ENCODE results near the gene CDT1.

The CDT1 gene

DNA sequence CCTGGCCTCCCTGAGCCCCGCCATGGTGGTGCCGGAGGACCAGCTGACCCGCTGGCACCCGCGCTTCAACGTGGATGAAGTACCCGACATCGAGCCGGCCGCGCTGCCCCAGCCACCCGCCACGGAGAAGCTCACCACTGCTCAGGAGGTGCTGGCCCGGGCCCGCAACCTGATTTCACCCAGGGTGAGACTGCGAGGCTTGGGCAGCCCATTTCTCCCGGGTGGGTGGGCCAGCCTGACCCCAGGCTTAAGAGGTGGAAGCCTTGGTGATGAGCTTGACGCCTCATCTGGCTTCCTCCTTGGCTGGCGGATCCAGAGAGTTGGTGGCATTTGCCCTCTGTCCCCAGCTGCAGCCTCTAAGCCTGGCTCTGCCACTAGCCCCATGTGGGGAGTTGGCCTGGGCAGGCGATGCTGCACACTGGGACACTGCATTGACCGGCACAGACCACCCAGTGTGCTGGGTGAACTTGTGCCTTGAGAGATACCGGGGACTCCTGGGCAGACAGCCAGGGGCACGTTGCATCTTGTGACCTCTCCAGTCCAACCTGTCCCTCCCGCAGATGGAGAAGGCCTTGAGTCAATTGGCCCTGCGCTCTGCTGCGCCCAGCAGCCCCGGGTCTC is 3.0 kb downstream of the CDT1 start:
- no peak for DNase-seq

DNA sequence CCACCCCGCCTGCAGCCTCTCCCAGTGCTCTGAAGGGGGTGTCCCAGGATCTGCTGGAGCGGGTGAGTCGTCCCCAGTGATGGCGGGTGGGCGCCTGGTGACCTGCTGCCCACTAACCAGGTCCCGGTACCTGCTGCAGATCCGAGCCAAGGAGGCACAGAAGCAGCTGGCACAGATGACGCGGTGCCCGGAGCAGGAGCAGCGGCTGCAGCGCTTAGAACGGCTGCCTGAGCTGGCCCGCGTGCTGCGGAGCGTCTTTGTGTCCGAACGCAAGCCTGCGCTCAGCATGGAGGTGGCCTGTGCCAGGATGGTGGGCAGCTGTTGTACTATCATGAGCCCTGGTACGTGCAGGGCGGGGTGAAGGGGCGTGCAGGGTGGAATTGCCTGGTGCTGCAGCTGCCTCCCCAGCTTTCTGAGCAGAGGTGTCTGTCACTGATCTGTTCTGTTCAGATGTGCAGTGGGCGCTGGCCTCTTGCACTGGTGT is 3.6 kb downstream of the CDT1 start:
- no peak for DNase-seq

DNA sequence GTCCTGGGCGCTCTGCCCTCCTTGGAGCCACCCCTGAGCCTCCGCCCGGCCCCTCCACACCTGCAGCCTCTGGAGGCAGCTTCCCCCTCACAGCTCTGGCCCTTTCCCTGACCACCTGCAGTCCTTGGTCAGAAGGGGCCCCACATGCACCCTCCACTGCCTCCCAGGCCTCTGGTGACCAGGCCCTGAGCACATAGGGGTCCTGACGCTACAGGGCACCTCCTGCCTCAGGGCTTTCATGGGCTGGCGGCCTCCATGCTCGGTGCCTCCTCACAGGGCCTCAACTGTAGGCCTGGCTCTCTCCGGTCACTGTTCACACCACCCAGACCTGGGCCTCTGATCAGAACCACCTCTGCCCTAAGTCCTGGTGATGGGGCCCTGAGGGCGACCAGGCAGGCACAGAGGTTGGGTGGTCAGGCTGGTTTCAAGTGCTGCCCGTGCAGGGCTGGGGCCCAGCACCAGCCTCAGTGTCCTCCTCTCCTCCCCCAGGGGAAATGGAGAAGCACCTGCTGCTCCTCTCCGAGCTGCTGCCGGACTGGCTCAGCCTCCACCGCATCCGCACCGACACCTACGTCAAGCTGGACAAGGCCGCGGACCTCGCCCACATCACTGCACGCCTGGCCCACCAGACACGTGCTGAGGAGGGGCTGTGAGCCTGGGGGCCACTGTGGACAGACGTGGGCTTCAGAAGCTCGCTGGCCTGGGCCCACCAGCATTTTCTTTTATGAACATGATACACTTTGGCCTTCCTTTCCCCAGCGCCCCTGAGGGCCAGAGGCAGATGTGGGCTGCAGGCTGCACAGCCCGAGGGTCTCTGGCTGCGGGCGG is 4.3 kb downstream of the CDT1 start:
- DNase-seq: no peak

DNA sequence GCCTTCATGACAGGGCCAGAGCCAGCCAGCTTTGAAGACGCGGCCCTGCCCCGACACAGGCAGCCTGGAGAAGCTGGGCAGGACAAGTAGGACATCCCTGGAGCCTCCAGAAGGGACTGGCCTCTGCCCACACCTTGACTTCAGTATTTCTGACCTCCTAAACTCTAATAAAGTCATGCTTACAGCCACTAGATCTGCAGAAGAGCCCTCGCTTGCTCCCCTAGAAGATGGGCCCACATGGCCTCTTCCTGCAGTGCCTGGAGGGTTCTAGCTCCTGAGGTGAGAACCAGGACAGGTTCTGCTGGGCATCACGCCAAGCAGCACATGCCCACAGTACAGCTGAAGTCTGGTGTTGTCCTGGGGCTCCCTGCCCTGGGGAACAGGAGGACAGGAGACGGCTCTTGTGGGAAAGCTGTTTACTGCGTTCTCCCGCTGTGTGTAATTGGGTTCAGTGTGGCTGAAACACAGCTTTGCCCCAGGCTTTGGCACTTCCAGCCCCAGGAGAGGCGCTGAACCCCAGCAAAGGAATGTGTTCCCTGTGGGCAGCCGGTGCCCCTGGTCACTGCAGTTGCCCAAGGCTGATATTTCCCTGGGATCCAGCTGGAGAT is 5.6 kb downstream of the CDT1 start:
- DNase-seq: no peak

DNA sequence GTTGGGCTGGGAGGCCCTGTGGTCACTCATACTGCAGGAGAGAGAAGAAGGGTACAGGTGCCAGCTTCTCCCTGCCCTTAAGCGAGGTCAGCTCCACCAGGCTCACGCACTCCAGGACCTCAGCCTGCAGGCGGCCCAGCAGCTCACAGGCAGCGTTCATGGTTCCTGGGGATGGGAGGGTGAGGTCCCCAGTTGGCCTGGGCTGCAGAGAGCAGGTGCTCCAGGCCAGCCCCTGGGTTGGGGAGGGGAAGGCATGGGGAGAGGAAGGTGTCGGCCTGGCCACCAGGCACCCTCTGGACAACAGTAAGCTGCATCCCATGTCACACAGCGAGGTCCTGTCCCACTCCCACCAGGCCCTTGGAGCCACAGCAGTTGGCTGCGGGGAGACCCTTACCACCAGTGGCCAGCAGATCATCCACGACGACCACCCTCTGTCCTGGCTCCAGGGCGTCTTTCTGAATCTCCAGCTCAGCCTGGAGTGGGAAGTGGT is 6.1 kb downstream of the CDT1 start:
- DNase-seq: no peak

DNA sequence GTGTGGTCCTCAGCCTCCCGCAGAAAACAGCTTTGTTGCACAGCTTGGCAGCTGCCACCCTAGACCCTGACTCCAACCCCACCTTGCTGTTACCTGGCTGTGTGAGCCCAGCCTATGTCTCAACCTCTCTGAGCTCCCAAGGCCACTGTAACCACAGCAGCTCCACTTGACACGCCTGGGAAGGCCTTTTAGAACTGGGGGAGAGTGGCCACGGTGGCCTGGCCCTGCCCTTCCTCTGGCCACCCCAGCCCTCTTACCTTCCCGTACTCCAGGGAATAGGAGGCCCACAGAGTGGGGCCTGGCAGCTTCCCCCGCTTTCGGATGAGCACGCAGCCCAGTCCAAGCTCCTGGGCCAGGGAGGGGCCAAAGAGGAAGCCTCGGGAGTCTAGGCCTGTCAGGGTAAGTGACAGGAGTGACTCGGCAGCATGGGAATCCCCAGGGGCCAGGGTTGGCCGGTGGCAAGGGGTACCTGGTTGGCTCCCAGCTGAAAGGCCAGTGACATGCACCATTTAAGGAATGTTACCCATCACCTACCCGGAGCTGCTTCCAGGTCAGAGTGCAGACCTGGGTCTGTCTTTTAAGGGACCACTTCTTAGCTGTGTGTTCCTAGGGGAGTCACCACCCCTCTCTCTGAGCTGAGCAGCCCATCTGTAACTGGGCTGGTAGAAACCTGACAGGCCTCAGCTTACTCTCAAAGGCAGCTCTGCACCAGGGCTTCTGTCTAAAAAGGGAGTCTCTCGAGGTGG is 6.8 kb downstream of the CDT1 start:
- DNase-seq: no peak

DNA sequence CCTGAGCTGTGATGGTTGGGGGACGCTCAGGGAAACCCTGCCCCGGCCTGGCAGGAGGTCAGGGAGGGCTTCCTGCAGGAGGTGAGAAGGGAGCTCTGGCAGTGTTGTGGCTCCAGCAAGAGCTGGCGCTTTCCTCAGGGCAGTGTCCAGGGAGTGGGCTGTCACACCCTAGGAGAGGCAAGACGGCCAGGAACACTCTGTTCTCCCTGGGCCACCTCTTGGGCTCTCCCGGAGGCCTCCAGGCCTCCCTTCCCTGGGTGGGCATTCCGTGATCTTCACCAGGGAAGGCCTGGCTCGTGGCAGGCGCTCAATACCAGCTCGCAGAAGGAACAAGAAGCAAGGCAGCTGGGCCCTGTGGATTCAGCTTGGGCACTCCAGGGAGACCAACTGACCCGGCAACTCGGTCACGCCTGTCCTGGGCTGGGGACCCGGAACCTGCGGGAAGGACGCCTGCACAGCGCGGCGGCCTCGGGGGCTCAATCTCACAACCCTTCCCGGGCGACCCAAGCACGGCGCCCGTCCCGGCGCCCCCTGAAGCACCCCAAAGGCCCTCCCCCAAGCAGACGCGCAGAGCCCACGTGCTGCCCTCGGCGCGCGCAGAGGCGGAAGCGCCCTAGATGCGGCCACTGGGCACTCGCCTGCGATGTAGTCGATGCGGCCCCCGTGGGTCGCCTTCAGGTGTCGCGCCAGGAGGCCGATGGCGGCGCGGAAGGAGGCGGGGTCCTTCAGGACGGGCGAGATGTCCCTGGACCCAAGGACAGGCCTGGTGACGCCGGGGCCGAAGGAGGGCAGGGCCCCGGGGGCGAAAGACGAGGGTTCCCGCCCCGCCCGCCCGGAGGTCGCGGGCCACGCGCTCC is 7.6 kb downstream of the CDT1 start:
- DNase-seq: peak; percentile 58

DNA sequence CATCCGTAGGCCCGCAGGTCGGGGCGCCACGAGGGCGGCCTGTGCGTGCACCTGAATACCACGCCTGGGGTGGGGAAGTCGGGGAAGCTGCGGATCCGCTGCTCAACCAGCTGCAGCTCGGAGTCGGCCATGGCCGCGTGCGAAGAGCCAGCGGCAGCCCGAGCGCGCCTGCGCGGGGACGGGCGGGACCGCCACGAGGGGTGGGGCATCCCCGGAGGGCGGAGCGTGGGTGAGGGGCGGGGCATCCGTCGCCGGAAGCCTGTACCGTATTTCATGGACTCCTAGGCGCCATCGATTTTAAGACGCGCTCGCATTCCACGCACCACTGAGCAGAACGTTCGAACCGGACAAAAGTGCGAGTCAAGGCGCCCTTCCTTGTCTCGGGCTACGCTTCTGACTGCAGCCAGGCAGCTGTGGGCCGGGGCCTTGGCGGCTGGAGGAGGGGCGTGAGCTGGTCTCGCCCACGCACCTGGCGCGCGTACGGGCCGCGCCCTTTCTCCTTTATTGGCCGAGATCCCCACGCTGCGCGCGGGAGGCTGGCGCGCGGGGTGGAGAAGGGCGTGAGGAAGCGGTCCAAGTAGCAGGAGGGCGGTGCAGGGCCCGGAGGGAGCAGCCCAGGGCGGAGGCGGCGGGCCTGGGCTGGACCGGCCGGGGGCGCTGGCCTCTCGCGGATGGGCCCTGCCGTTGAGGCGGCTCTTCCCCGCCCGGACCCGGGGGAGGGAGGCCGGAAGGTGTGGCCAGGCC is 8.4 kb downstream of the CDT1 start, which contains the start of gene APRT:
Gene APRT (minus strand): TSS at position 160 of the 744 bp plus-strand sequence. CDS start 29 bp downstream, at position 131.
- DNase-seq: peak; percentile 97

DNA sequence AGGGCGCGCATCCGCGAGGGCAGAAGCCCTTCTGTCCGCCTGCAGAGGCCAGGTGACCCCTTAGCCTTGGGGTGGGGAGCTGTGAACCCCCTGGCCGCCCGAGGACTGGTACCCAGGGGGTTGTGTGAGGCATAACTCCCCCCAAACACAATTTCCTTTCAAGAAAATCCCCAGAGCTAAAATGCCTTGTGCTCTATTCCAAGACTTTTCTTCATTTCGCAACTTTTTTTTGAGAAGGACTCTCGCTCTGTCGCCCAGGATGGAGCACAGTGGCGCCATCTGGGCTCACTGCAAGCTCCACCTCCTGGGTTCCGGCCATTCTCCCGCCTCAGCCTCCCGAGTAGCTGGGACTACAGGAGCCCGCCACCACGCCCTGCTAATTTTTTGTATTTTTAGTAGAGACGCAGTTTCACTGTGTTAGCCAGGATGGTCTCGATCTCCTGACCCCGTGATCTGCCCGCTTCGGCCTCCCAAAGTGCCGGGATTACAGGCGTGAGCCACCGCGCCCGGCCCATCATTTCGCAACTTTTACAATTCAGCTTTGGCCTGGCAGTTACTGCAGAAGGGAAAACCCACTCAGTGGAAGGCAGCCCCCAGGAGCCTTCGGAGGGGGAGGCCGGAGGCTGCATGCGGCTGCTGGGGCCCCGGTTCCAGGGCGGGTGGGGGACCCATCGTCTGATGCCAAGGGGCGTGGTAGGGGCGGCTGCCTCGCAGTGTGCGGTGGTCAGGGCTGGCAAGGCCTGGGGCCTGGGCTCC is 9.1 kb downstream of the CDT1 start:
- DNase-seq: no peak

DNA sequence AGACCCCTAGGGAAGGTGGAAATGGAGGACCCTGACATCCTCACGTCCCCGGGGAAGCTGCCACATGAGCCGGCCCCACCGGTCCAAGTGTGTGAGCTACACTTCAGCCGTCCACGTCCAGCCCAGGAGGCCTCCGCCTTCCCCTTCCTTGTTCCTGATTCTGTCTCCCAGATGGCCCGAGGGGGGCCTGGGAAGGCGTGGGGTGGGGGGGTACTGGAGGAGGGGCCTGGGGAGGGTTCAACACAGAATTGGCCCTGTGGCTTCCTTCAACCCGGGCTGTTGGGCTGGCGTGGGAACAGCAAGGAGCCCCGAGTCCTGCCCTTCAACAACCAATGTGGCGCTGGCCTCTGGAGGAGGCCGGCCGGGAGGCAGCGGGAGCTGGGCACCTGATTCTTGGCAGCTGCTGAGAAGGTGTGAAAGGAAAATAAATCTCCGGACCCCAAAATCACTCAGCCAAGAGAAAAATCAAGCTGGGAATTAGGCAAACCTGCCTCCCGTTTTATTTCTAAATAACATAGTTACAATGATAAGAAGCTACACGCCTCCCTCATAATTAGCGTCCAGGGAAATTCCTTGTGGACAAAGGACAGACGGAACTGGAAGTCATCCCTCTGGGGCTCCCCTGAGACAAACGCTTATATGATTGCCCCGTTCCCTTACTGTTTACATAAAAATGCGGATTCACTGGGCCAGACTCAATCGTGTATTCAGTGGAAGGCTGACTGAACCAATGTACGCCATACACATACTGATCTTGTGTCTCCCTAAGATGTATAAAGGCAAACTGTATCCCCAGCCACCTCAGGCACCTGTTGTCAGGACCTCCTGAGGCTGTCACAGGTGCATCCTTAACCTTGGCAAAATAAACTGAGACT is 9.9 kb downstream of the CDT1 start:
- no peak for DNase-seq

DNA sequence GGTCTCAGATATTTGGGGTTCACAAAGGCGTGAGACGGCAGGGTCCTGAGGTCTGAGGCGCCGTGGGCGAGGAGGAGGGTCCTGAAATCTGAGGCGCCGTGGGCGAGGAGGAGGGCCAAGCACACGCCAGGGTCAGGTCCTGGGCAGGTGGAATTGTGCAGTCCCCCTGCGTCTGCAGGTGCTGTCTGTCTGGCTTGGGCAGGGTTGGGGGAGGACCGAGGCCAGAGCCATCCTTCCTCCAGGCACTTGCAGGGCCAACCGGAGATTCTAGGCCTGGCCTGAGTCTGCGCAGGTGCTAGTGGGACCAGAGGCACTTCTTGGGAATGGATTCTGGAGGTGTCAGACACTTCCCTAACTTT is 10.5 kb downstream of the CDT1 start:
- DNase-seq: no peak

DNA sequence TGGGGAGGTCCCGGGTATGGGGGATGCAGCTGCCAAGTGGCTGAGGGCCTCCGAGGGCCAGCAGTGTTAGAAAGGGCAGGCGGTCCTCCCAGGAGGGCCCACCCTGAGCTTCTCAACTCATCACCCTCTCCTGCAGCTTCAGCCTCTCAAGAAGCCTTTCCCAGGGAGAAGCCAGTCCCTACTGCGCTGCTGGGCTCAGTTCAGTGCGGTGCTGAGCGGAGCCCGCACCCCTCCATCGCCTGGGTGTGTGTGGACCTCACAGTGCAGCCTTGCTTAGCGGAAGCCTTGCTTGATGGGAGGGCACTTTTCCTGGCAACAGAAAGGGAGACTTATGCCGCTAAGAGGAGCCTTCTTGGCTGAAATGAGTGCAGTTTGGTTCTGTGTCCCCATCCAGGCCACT is 11.6 kb downstream of the CDT1 start:
- no peak for DNase-seq

DNA sequence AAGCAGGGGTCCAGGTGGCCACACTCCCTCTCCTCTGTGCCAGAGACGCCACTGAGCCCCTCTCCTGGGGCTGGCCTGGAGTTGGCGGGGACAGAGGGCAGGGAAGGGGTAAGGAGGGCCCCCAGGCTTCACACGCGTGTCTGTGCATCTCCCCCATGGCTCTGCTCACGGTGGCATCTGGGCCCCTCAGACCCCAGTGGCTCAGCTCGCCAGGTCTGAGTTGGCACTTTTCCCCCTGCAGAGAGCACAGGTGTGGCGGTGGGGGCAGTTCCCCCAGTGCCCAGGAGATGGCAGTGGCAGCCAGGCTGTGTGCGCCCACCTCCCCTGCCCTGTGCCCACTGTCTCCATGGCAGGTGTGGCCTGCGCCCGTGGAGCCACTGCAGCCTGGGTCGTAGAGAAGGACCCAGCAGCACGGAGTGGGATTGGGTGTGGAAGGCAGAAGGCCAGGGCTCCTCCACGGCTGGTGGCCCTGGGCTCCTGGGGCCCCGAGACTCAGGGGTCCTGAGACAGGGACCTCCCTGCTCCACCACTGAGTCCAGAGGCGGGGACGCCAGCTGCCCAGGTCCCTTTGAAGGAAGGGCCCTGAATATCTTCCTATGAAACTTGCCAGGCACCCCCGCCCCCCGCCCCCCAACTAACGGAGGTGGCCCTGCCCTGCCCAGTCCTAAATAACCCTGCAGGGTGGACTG is 12.5 kb downstream of the CDT1 start:
- peak; percentile 26 for DNase-seq

DNA sequence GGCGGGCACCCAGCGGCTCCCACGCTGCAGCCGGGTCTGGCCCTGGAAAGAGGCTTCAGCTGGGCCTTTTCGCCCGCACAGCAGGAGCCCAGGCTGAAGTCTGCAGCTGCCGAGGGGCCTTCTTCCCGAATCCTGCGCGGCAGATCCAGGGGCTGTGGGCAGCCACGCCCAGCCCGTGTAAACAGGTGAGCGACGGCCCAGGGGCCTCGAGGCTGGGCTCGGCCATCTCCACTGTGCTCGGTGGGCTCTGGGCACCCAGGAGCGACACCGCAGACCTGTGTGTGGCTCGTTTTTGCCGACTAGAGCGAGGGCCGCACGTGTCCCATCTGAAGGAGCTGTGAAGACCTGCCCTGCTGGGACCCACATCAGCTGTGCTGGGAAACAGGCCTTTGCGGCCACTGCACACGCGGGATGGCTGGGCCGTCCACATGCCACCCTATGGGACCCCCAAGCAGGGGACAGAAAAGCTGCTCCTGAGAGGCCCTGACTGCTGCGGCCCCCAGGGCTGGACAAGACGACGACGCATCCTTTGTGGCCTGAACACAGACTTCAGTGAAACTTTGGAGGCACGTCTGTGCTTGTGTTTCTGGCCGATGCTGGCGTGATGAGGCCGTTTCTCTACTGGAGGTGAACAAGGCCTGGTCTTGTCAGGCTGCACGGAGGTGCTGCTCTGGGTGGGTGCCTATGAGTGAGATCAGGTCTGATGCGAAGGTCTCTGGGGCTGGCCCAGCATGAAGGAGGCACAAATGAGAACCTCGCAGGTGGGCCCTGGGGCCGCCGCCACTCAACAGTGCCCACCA is 13.3 kb downstream of the CDT1 start:
- no peak for DNase-seq

DNA sequence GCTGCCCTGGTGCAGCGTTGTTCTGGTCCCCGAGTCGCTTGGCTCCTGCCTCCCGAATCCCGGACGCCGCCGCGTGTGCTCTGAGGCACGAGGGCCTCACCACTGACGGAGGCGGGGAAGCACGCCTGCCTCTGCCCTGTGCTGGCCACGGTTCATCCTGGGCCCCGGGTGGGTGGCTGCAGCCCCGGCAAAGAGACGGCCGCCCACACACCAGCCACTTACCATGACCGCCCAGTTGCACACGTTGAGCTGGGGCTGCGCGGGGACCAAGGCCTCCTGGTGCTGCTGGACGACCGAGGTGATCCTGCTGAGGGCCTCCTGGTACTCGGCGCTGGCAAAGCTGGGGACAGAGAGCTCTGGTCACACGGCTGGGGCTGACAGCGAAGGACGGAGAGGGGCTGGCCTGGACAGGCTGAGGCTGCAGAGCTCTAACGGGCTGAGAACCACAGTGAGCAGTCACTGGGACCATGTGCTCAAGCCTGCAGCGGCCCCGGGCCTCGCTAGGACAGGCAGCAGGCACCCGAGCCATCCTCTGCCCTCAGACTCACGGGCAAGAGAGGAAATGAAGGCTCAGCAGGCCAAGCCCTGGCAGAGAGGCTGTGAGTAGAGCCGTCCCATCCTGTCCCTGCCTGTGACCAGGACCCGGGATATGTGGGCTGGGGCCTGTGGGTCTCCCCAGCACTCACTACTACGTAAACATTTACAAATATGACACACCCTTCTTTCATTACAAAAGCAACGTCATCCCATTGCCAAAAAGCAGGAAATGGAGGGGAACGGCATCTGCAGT is 14.4 kb downstream of the CDT1 start:
- no peak for DNase-seq

DNA sequence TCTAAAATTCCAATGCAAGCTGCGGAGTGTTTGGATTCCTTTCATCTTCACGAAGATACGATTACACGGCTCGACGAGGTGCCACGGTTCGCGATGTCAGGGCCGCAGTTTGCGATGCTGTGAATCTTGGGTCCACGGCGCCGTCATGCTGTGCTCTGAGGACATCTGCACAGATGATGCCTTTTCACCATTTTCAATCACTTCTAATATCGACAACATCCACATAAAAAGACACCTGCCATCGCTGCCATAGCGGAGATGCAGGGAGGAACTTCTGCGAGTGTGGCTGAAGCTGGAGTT is 14.9 kb downstream of the CDT1 start:
- DNase-seq: no peak

DNA sequence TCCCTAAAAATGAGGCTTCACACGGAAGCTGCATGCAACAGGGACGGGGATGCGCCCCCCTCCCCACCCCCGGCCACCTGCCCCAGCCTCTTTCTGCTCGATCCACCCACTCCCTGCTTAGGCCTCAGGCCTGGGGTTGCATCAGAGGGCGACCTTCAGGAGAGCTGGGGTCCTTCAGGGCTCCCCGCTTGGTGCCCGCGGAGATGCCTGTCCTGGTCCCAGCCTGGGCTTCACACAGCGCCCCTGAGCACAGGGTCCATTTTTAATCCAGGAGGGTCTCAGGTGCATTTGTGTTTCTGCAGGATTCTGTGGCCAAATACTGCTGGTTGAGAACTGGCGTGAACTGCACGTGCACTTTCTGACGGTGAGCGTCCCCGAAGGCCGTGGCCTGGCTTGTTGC is 15.5 kb downstream of the CDT1 start:
- no peak for DNase-seq
